ENCODE results near the gene TMC7. TPM values are rescaled to one million over a fixed set of nuclear protein-coding genes. Genes with fewer than 3 reads are reported as not detected.
A peak's percentile ranks its signal among the peaks of the same experiment; 100 is the strongest.

The TMC7 gene
- total RNA-seq (1 to 10 TPM; 3.3 to 7.0 TPM), polyA plus RNA-seq (1 to 10 TPM; 1.5 to 2.7 TPM)
- long read RNA-seq, donor 1 = 0 reads
- long read RNA-seq, donor 2 = 0 reads
- long read RNA-seq, donor 3 = 0 reads
- long read RNA-seq, donor 4 = 0 reads
- long read RNA-seq, donor 5 = 0 reads

GRCh38 chr16:18983565-18984434 is at the start of gene TMC7:
Gene TMC7 (plus strand): TSS chr16:18983934. CDS start chr16:18984064, 130 bp downstream.
- TF ChIP-seq CTCF (IDR thresholded peaks at IDR 0.05; ENCODE audit: control extremely low read depth, extremely low read depth) = peak; percentile 76
- Histone ChIP-seq H3K9ac (ENCODE audit: insufficient read depth in 1 of 2, low read length in 2 of 2) (peak within 1 kb of the TSS; percentile 61 to 63), H3K4me1 (ENCODE audit: control insufficient read depth in 5 of 5, insufficient read depth in 5 of 5, low read length in 5 of 5) (peaks cover 0 to 4% (median 0%) of the 10 kb centered on the region in 5 donors), H3K36me3 (ENCODE audit: control insufficient read depth in 4 of 4, insufficient read depth in 4 of 4, low read length in 4 of 4) (no peaks in the 10 kb centered on the region), H3K4me3 (peak within 1 kb of the TSS; percentile 43), H3K9me3 (ENCODE audit: control insufficient read depth in 4 of 4, insufficient read depth in 3 of 4, low read length in 3 of 4) (no peaks in the 10 kb centered on the region), H3K27ac (ENCODE audit: low read depth in 1 of 2, low read length in 1 of 2) (peak within 1 kb of the TSS in 1 of 2 donors; percentile 76), H3K27me3 (ENCODE audit: control insufficient read depth in 3 of 3, insufficient read depth in 3 of 3, low read length in 2 of 3) (no peaks in the 10 kb centered on the region)
- ATAC-seq (ENCODE audit: insufficient read depth, low FRiP score) (peak; percentile 94), DNase-seq (peak; percentile 88 to 91 (median 89))
- WGBS, 2 donors = 7 to 9% methylated on average over 57 to 64 of the region's 64 CpGs

- peaks cover 0 to 2% (median 0%) of the 10 kb centered on the region in 3 donors for H3K27me3 ChIP-seq (ENCODE audit: control insufficient read depth in 3 of 3, insufficient read depth in 3 of 3, low read length in 2 of 3)
- WGBS, 2 donors = 63 to 79% methylated on average over 7 of the region's 7 CpGs
- H3K27ac ChIP-seq (ENCODE audit: low read depth in 1 of 2, low read length in 1 of 2) = no peak overlapping the region
- no peak overlapping the region for H3K9ac ChIP-seq (ENCODE audit: insufficient read depth in 1 of 2, low read length in 2 of 2)
- ATAC-seq (ENCODE audit: insufficient read depth, low FRiP score) (no peak), DNase-seq (no peak)
- TF ChIP-seq CTCF (IDR thresholded peaks at IDR 0.05; ENCODE audit: control extremely low read depth, extremely low read depth) = no peak
- no peaks in the 10 kb centered on the region for H3K36me3 ChIP-seq (ENCODE audit: control insufficient read depth in 4 of 4, insufficient read depth in 4 of 4, low read length in 4 of 4)
- H3K4me3 ChIP-seq = no peak overlapping the region
- H3K4me1 ChIP-seq (ENCODE audit: control insufficient read depth in 5 of 5, insufficient read depth in 5 of 5, low read length in 5 of 5) = peaks cover 0 to 6% (median 0%) of the 10 kb centered on the region in 5 donors
- H3K9me3 ChIP-seq (ENCODE audit: control insufficient read depth in 4 of 4, insufficient read depth in 3 of 4, low read length in 3 of 4) = no peaks in the 10 kb centered on the region
These were observed 46.9 kb upstream of the TMC7 start for GRCh38 chr16:18936727-18937340.

- H3K4me3 ChIP-seq = no peak overlapping the region
- TF ChIP-seq CTCF (IDR thresholded peaks at IDR 0.05; ENCODE audit: control extremely low read depth, extremely low read depth) = no peak
- H3K9me3 ChIP-seq (ENCODE audit: control insufficient read depth in 4 of 4, insufficient read depth in 3 of 4, low read length in 3 of 4) = no peaks in the 10 kb centered on the region
- no peak overlapping the region for H3K27ac ChIP-seq (ENCODE audit: low read depth in 1 of 2, low read length in 1 of 2)
- H3K27me3 ChIP-seq (ENCODE audit: control insufficient read depth in 3 of 3, insufficient read depth in 3 of 3, low read length in 2 of 3) = peaks cover 0 to 2% (median 0%) of the 10 kb centered on the region in 3 donors
- no peak for ATAC-seq (ENCODE audit: insufficient read depth, low FRiP score)
- H3K9ac ChIP-seq (ENCODE audit: insufficient read depth in 1 of 2, low read length in 2 of 2) = no peak overlapping the region
- H3K36me3 ChIP-seq (ENCODE audit: control insufficient read depth in 4 of 4, insufficient read depth in 4 of 4, low read length in 4 of 4) = no peaks in the 10 kb centered on the region
- H3K4me1 ChIP-seq (ENCODE audit: control insufficient read depth in 5 of 5, insufficient read depth in 5 of 5, low read length in 5 of 5) = peaks cover 0 to 6% (median 0%) of the 10 kb centered on the region in 5 donors
- DNase-seq = no peak
These were observed 46.3 kb upstream of the TMC7 start for GRCh38 chr16:18937390-18937789.
